ENCODE data around the gene MRPL33.

Gene MRPL33

DNA sequence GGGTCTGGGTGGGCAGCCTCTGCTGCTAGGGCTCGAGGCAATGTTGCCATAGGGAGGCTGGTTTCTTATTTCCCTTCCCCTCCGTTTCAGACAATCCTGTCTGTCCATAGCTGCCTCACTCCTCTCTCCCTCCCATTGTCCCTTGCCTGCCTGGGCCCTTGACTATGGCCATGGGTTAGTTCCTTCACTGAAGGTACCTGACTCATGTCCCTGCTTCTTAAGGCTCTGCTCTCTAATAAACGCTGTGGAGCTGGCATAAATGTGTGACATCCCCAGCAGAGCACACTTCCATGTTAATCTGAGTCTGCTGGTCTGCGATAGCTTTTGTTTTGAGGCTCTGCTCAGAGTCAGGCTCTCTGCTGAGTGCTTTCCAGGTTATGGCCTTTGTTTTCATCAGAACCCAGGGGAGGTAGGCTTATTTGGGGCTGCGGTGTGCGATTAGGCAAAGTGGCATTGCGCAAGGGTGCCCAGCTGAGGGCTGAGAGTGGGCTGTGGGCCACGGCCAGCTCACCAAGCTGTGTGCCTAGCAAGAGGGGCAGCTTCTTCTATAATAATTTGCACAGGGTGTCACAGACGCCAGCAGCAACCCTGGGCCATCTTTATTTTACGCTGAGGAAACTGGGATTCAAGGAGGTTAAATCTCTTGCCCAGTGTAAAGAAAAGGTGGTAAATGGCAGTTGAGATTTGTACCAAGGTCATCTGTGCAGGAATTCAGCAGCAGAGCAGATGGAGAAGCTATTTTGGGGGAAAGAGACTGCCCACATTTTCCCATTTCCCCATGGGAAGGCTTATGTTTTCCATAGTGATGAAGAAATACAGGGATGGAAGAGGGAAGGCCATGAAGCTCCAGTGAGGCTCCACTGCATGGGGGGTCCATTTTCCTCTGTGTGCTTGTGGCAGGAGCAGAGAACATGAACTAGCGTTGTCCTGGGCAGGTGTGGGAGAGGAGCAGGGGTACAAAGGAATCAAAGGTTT lies 25.6 kb downstream of the MRPL33 start:
- no peak for DNase-seq (ENCODE audit: low read depth)

DNA sequence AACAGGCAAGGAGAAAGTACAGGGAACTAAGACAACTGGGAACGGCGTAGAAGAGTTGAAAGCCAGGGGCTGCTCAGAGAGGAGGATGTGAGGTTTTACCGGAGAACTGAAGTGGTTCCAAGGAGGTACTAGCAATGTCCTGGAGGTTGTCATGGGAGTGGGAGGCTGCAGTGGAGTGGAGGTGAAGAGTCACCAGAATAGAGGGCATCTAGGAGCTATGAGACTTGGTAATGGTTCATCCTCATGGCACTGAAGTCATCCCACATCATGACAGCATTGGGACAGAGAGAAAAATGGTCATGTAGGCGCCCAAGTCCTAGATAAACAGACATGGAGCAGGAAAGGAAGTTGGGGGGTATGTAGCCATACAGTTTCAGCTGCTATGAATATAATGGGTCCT lies 26.3 kb downstream of the MRPL33 start:
- TF ChIP-seq, protein P1, sequence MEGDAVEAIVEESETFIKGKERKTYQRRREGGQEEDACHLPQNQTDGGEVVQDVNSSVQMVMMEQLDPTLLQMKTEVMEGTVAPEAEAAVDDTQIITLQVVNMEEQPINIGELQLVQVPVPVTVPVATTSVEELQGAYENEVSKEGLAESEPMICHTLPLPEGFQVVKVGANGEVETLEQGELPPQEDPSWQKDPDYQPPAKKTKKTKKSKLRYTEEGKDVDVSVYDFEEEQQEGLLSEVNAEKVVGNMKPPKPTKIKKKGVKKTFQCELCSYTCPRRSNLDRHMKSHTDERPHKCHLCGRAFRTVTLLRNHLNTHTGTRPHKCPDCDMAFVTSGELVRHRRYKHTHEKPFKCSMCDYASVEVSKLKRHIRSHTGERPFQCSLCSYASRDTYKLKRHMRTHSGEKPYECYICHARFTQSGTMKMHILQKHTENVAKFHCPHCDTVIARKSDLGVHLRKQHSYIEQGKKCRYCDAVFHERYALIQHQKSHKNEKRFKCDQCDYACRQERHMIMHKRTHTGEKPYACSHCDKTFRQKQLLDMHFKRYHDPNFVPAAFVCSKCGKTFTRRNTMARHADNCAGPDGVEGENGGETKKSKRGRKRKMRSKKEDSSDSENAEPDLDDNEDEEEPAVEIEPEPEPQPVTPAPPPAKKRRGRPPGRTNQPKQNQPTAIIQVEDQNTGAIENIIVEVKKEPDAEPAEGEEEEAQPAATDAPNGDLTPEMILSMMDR (conservative IDR thresholded peaks at IDR 0.05; ENCODE audit: low read depth, low read length) = no peak

More for the DNA sequence above, 25.6 kb downstream of the MRPL33 start:
- H3K4me3 ChIP-seq (ENCODE audit: low read depth, low read length) = no peak overlapping the region
- TF ChIP-seq, protein P1 (conservative IDR thresholded peaks at IDR 0.05; ENCODE audit: low read depth, low read length) = no peak

GRCh38 chr2:27798486-27798885 lies 27.0 kb downstream of the MRPL33 start:
- H3K4me3 ChIP-seq (ENCODE audit: low read depth, low read length) = no peak overlapping the region
- DNase-seq (ENCODE audit: low read depth) = no peak
- TF ChIP-seq, protein P1 (conservative IDR thresholded peaks at IDR 0.05; ENCODE audit: low read depth, low read length) = no peak

More for the DNA sequence above, 26.3 kb downstream of the MRPL33 start:
- no peak for DNase-seq (ENCODE audit: low read depth)
- H3K4me3 ChIP-seq (ENCODE audit: low read depth, low read length) = no peak overlapping the region

DNA sequence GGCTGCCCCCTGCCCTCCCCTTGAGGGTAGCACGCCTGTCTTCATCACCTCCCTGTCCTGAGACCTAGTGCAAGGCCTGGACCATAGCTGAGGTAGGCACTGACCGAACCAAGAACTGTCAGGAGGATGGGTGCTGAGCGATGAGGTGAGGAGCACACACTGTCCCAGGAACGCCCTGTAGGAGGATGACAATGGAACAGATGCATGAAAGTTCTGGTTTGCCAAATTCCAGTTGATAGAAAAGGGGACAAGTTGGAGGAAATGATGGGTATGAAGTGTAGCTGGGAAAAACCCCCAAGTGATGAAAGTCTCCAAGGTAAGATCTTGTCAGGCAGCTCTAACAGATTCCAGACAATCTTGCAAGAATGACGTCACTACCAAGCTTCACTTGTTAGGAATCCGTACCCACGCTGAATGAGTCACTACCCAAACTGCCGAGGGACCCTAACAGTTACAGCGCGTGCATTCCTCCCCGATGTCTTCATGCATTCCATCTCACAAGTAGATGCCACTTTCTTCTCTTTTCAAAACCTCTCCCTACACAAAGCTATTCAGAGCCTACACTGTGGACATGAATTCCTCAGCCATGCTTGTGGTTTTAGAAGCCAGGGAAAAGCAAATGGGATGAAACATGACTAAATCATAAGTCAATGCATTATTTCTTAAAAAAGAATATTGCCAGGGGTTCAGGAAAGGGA lies 27.6 kb downstream of the MRPL33 start:
- DNase-seq (ENCODE audit: low read depth) = peak; percentile 100
- TF ChIP-seq, protein P1 (conservative IDR thresholded peaks at IDR 0.05; ENCODE audit: low read depth, low read length) = no peak
- H3K4me3 ChIP-seq (ENCODE audit: low read depth, low read length) = no peak overlapping the region

DNA sequence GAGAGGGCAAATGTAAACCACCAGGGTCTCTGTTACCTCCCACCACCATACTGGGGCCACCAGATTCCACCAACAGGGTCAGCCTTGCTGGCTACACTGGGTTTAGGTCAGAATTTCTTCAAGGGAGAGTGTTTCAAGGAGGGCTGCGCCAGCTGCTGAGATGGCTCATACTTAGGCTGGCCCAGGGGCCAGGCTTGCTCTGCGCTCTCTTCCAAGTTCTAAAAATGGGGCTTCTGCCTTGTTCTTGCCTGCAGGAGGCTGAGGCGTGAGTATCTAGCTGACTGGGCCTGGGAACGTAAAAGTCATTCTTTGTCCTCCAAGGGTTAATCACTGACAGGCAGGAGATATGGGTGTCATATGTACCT lies 28.1 kb downstream of the MRPL33 start:
- TF ChIP-seq, protein P1 (conservative IDR thresholded peaks at IDR 0.05; ENCODE audit: low read depth, low read length) = peak; percentile 33
- H3K4me3 ChIP-seq (ENCODE audit: low read depth, low read length) = no peak overlapping the region
- no peak for DNase-seq (ENCODE audit: low read depth)

DNA sequence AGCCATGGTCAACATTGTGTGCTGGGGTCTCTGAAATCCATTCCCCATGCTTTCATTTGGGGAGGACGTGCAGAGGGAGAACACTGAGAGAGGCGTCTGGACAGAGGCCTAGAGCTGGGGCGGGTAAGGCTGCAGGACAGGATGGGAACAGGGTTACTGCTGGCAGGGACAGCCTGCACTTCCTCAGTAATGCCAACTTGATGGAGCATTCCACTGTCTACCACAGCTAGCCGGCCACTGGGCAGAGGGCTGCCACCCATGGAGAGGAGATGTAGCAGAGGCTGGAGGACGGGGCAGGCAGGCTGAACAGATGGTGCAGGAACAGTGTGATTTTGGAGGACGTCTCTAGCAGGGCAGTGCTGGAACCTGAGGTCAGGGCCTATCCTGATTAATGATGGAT lies 29.3 kb downstream of the MRPL33 start:
- TF ChIP-seq, protein P1 (conservative IDR thresholded peaks at IDR 0.05; ENCODE audit: low read depth, low read length) = no peak
- H3K4me3 ChIP-seq (ENCODE audit: low read depth, low read length) = no peak overlapping the region
- no peak for DNase-seq (ENCODE audit: low read depth)

All from choroid plexus epithelial cell (primary cell).